ENCODE data around the gene PRKRA. TPM values are rescaled to one million over a fixed set of nuclear protein-coding genes. Genes with fewer than 3 reads are reported as not detected.

The PRKRA gene
- total and polyA plus RNA-seq, 2 of the 8 experiments (the other 6 are each of a cell fraction or from before 2014, with no cell fraction given) = 25.4 to 60.4 TPM

DNA sequence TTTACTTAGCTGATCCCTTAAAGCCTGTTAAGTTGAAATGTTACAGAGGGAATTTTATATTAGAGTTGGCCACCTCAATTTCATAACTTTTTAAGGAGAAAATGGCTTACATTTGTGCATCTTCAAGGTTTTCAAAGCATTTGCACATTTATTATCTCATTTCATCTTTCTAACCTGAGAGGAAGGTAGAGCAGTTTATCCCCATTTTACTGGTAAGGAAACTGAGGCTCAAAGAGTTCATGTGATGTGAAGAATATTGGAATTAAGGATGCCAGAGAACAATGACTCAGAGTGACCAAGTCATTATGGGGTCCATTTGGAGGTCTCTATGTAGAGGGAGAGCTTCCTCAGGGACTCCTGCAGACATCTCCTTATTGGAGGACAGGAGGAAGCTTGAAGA lies 35.0 kb downstream of the PRKRA start:
- no peaks in the 10 kb centered on the region; the same call in 1 of the 2 replicates for H3K23me2 ChIP-seq (ENCODE audit: low read depth, low read length)
- H3K4me1 ChIP-seq (replicated peaks in 1 of 4; ENCODE audit: control insufficient read depth in 3 of 4, insufficient read depth in 4 of 4, low read length in 3 of 4) = peaks cover 0 to 2% (median 0%) of the 10 kb centered on the region in 4 experiments; a peak in 1 of 7 replicates
- H4K8ac ChIP-seq (ENCODE audit: extremely low read depth, insufficient read depth, low read length) = no peak overlapping the region
- no peaks in the 10 kb centered on the region for H3K36me3 ChIP-seq (ENCODE audit: control insufficient read depth in 2 of 4, insufficient read depth in 4 of 4, low read length in 3 of 4)
- H2BK15ac ChIP-seq (ENCODE audit: low read length) = no peak overlapping the region
- no peaks in the 10 kb centered on the region for H4K20me1 ChIP-seq (replicated peaks in 1 of 2; ENCODE audit: control insufficient read depth in 1 of 2, insufficient read depth in 2 of 2, low read length in 2 of 2)
- no peaks in the 10 kb centered on the region for H3K27me3 ChIP-seq (replicated peaks in 1 of 4; ENCODE audit: control insufficient read depth in 3 of 4, extremely low read depth in 1 of 4, insufficient read depth in 3 of 4, low read length in 3 of 4)
- H3K79me1 ChIP-seq (ENCODE audit: low read depth, low read length) = no peaks in the 10 kb centered on the region
- no peak overlapping the region for H3K23ac ChIP-seq (ENCODE audit: insufficient read length)
- H3K4ac ChIP-seq (replicated peaks; ENCODE audit: insufficient read length, low read depth, low read length) = no peak overlapping the region
- H3K27ac ChIP-seq (ENCODE audit: low read depth, low read length) = no peak overlapping the region
- H2AK5ac ChIP-seq (ENCODE audit: low read depth, low read length) = no peak overlapping the region
- H2BK20ac ChIP-seq (ENCODE audit: low read length) = no peak overlapping the region
- no peak overlapping the region for H3K18ac ChIP-seq (ENCODE audit: extremely low read depth, low read length)
- H2BK120ac ChIP-seq (replicated peaks; ENCODE audit: low read depth, low read length) = no peak overlapping the region
- no peak overlapping the region for H3K14ac ChIP-seq (ENCODE audit: insufficient read length)
- ChIA-PET CTCF (ENCODE audit: partially characterized antibody) (interaction anchor here (0.8 to 7.9 kb wide), 8 partner anchors 12 to 305 kb away, joined by 3 to 64 read pairs (median 5); no protein-coding TSS in a partner anchor), POLR2A (ENCODE audit: partially characterized antibody) (interaction anchor here (1.1 to 1.2 kb wide), 2 partner anchors 15 to 35 kb away, joined by 3 read pairs; partner anchors contain the start of genes PJVK and PRKRA)
- no peak for DNase-seq (ENCODE audit: low read depth in 1 of 2, low spot score in 2 of 2)
- peak overlapping the region in 1 of 4 experiments; percentile 8; a peak in 1 of 7 replicates for H3K9ac ChIP-seq (replicated peaks in 1 of 4; ENCODE audit: extremely low read depth in 1 of 4, low read depth in 3 of 4, low read length in 3 of 4)
- no peak overlapping the region for H4K91ac ChIP-seq (replicated peaks; ENCODE audit: insufficient read length, low read length)
- H3K79me2 ChIP-seq (ENCODE audit: control insufficient read depth in 1 of 2, insufficient read depth in 2 of 2, low read length in 2 of 2) = no peaks in the 10 kb centered on the region
- no peak overlapping the region for H4K5ac ChIP-seq (ENCODE audit: insufficient read length, low read depth, low read length)
- no peak overlapping the region for H2BK12ac ChIP-seq (ENCODE audit: low read depth, low read length)
- H3K4me3 ChIP-seq (ENCODE audit: extremely low read depth in 1 of 4, insufficient read depth in 2 of 4, low read depth in 3 of 4, low read length in 4 of 4) = no peak overlapping the region
- FAIRE-seq = no peak
- H3K56ac ChIP-seq (replicated peaks; ENCODE audit: insufficient read length, low read depth, low read length) = no peak overlapping the region
- H2BK5ac ChIP-seq (ENCODE audit: low read depth, low read length) = no peak overlapping the region
- no peaks in the 10 kb centered on the region for H3K9me3 ChIP-seq (ENCODE audit: insufficient read depth in 2 of 2, low read depth in 1 of 2, low read length in 1 of 2)
- H2AFZ ChIP-seq (ENCODE audit: low read length) = no peak overlapping the region
- no peak overlapping the region for H3K4me2 ChIP-seq (ENCODE audit: insufficient read depth in 1 of 2, low read depth in 2 of 2, low read length in 2 of 2)
- TF ChIP-seq BCL11A (IDR thresholded peaks at IDR 0.05; ENCODE audit: low read depth in 2 of 2, low read length in 2 of 2) (no peak), RBBP5 (IDR thresholded peaks at IDR 0.05; ENCODE audit: borderline replicate concordance, low read depth, low read length) (no peak), SUZ12 (IDR thresholded peaks at IDR 0.05; ENCODE audit: low read length) (no peak), FOSL1 (IDR thresholded peaks at IDR 0.05; ENCODE audit: insufficient read depth, low read depth, low read length) (no peak), KDM4A (IDR thresholded peaks at IDR 0.05; ENCODE audit: low read depth, low read length, severe bottlenecking) (no peak), POLR2A (IDR thresholded peaks at IDR 0.05; ENCODE audit: control extremely low read depth in 1 of 2, low read depth in 2 of 2, low read length in 2 of 2) (no peak), CTBP2 (IDR thresholded peaks at IDR 0.05; ENCODE audit: borderline replicate concordance, insufficient read depth, insufficient read length, low read length) (no peak)
- TF ChIP-seq, protein P1, sequence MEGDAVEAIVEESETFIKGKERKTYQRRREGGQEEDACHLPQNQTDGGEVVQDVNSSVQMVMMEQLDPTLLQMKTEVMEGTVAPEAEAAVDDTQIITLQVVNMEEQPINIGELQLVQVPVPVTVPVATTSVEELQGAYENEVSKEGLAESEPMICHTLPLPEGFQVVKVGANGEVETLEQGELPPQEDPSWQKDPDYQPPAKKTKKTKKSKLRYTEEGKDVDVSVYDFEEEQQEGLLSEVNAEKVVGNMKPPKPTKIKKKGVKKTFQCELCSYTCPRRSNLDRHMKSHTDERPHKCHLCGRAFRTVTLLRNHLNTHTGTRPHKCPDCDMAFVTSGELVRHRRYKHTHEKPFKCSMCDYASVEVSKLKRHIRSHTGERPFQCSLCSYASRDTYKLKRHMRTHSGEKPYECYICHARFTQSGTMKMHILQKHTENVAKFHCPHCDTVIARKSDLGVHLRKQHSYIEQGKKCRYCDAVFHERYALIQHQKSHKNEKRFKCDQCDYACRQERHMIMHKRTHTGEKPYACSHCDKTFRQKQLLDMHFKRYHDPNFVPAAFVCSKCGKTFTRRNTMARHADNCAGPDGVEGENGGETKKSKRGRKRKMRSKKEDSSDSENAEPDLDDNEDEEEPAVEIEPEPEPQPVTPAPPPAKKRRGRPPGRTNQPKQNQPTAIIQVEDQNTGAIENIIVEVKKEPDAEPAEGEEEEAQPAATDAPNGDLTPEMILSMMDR (IDR thresholded peaks at IDR 0.05; ENCODE audit: control extremely low read depth in 1 of 3, insufficient read depth in 1 of 3, low read depth in 1 of 3, low read length in 3 of 3) = no peak
- TF ChIP-seq, protein P2, sequence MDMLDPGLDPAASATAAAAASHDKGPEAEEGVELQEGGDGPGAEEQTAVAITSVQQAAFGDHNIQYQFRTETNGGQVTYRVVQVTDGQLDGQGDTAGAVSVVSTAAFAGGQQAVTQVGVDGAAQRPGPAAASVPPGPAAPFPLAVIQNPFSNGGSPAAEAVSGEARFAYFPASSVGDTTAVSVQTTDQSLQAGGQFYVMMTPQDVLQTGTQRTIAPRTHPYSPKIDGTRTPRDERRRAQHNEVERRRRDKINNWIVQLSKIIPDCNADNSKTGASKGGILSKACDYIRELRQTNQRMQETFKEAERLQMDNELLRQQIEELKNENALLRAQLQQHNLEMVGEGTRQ (IDR thresholded peaks at IDR 0.05; ENCODE audit: low read length) = no peak
- TF ChIP-seq, protein P3, sequence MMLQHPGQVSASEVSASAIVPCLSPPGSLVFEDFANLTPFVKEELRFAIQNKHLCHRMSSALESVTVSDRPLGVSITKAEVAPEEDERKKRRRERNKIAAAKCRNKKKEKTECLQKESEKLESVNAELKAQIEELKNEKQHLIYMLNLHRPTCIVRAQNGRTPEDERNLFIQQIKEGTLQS (IDR thresholded peaks at IDR 0.05; ENCODE audit: insufficient read depth, low read depth, low read length) = no peak

Data from H1 (cell line).